ENCODE measurements around the gene INPP5A.
"Not testable (repeated sequence)": the region's sequence is repeated elsewhere in the genome, so short reads cannot be mapped to it uniquely, and the experiment has no call there.

Gene INPP5A

GRCh38 chr10:132748545-132749370, 211.2 kb downstream of the INPP5A start:
- DNase-seq (ENCODE audit: low read depth in 2 of 2, low spot score in 1 of 2) = no peak

- no peak for DNase-seq (ENCODE audit: low read depth in 2 of 2, low spot score in 1 of 2)
These were observed 211.8 kb downstream of the INPP5A start for GRCh38 chr10:132749371-132749795.

DNA sequence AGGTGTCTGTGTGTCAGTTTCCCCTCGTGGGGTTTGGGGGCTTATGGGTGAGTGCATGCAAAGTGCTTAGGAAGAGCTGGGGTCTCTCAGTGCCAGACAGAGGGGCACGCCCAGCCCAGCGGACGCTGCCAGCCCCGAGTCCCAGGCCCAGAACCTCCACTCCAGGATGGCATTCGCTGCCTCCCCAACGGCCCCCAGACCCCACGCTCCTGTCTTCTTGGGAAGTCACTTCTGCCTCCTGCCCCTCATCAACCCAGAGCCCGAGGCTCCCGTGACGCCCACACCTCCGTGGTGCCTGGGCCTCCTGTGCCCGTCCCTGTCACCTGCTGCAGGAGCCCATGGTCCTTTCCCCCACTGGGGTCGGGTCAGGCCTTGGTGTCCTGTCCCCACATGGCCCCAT, 213.3 kb downstream of the INPP5A start:
- no peak for DNase-seq (ENCODE audit: low read depth in 2 of 2, low spot score in 1 of 2)

DNA sequence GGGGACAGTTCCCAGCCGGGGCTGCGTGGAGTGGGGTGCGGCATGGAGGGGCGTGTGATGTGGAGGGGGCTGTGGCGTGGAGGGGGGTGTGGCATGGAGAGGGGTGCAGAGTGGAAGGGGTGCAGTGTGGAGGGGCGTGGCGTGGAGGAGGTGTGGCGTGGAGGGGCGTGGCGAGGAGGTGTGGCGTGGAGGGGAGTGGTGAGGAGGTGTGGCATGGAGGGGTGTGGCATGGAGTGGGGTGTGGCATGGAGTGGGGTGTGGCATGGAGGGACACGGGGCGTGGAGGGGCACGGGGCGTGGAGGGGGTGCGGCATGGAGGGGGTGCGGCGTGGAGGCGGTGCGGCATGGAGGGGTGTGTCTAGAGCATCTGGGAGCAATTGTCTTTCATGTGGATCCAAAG, 214.8 kb downstream of the INPP5A start:
- no peak for DNase-seq (ENCODE audit: low read depth in 2 of 2, low spot score in 1 of 2)

- no peak for DNase-seq (ENCODE audit: low read depth in 2 of 2, low spot score in 1 of 2)
These were observed 215.4 kb downstream of the INPP5A start for GRCh38 chr10:132752961-132753360.

- no peak for DNase-seq (ENCODE audit: low read depth in 2 of 2, low spot score in 1 of 2)
These were observed 216.0 kb downstream of the INPP5A start for GRCh38 chr10:132753596-132753995.

DNA sequence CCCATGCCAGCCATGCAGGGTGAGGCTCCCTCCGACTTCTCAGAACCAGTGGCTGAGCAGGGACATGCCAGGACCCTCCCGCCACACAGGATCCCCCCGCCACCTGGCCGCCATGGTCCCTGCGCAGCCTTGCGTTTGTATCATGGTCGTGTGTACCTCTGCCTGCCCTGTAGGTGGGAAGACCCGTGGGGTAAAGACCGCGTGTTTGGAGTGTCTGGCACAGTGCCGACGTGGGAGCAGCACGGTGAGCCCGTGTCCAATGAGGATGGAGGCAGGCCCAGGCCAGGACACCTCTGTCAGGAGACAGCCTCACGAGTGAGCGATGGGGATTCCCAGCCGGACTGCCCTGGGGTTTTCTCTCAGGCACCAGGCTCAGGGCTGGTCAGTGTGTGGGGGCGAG, 216.5 kb downstream of the INPP5A start:
- no peak for DNase-seq (ENCODE audit: low read depth in 2 of 2, low spot score in 1 of 2)

GRCh38 chr10:132755166-132755711, 217.7 kb downstream of the INPP5A start:
- DNase-seq (ENCODE audit: low read depth in 2 of 2, low spot score in 1 of 2) = no peak

GRCh38 chr10:132756591-132756990, 219.0 kb downstream of the INPP5A start:
- no peak for DNase-seq (ENCODE audit: low read depth in 2 of 2, low spot score in 1 of 2)

- DNase-seq (ENCODE audit: low read depth in 2 of 2, low spot score in 1 of 2) = no peak
These were observed 219.6 kb downstream of the INPP5A start for GRCh38 chr10:132757171-132757570.

GRCh38 chr10:132758865-132759264, 221.3 kb downstream of the INPP5A start:
- DNase-seq (ENCODE audit: low read depth in 2 of 2, low spot score in 1 of 2) = no peak

DNA sequence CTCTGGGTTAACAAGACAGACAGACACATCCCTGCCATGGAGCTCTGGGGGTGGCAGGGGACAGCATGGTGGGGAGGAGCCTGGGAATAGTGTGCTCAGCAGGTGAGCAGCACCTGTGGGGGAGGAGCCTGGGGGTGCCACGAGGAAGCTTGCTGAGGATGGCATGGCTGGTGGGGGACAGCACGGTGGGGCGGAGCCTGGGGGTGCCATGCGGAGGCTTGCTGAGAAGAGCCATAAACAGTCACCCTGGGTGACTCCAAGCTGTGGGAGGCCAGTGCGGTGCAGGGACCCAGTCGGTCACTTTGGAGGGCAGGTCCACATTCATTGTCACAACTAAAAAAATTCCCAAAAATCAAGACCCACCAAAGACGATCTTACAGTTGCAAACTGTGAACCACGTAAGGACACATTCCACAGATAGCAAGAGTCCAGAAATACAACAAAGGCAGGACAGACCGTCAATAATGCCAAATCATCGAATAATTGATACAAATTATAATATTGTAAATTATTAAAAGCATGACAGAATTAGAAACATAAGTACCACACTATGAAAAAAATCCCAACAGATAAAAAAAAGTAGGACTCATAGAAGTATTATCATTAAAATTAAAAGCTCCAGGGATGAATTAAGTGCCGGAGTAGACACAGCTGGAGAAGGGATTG, 223.9 kb downstream of the INPP5A start:
- DNase-seq (ENCODE audit: low read depth in 2 of 2, low spot score in 1 of 2) = no peak

DNA sequence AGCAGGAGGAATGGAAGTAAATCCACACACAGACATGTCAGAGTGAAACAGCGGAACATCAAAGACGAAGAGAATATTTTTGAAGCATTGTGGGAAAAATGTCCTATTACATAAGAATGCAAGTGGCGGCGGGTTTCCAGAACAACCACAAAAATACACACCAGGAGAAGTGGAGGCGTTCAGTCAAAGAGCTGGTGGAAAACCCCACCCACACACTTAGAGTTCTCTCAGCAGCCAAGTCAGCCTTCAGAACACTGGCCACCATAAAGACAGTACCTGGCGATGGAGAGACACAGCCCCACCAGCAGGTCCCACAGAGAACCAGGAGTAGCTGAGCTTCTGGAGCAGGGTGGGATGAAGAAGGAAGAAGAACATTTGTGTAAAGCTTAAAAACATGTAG, 224.7 kb downstream of the INPP5A start:
- DNase-seq (ENCODE audit: low read depth in 2 of 2, low spot score in 1 of 2) = no peak

DNA sequence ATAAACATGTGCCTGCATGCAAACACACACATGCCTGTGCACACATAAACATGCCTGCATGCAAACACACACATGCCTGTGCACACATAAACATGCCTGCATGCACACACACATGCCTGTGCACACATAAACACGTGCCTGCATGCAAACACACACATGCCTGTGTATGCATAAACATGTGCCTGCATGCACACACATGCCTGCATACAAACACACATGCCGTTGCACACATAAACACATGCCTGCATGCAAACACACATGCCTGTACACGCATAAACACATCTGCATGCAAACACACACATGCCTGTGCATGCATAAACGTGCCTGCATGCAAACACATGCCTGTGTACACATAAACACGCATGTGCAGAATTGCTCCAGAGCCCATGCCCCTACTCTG, 226.0 kb downstream of the INPP5A start:
- DNase-seq (ENCODE audit: low read depth in 2 of 2, low spot score in 1 of 2) = no peak

GRCh38 chr10:132764108-132764507, 226.5 kb downstream of the INPP5A start:
- no peak for DNase-seq (ENCODE audit: low read depth in 2 of 2, low spot score in 1 of 2)

GRCh38 chr10:132765435-132765834, 227.8 kb downstream of the INPP5A start:
- no peak for DNase-seq (ENCODE audit: low read depth in 2 of 2, low spot score in 1 of 2)

DNA sequence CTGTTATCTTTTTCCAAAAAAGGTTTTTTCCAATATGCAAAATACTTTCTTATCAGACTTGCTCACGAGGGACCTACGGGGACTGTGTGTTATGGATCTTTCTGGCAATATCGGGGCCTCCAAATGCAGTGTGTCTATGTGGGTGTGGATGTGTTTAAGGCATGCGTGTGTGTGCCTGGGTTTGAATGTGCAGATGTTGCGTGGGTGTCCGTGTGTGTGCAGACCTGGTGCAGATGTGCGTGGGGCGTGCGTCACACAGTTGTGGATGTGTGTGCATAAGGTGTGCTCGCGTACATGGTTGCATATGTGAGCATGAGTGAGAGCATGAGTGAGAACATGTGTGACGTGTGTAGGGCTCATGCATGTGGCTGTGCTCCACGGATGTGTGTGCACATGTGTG, 228.7 kb downstream of the INPP5A start:
- DNase-seq (ENCODE audit: low read depth in 2 of 2, low spot score in 1 of 2) = no peak

GRCh38 chr10:132768346-132769248, 231.0 kb downstream of the INPP5A start:
- no peak for DNase-seq (ENCODE audit: low read depth in 2 of 2, low spot score in 1 of 2)

GRCh38 chr10:132770061-132771021, 232.8 kb downstream of the INPP5A start:
- no peak for DNase-seq (ENCODE audit: low read depth in 2 of 2, low spot score in 1 of 2)

DNA sequence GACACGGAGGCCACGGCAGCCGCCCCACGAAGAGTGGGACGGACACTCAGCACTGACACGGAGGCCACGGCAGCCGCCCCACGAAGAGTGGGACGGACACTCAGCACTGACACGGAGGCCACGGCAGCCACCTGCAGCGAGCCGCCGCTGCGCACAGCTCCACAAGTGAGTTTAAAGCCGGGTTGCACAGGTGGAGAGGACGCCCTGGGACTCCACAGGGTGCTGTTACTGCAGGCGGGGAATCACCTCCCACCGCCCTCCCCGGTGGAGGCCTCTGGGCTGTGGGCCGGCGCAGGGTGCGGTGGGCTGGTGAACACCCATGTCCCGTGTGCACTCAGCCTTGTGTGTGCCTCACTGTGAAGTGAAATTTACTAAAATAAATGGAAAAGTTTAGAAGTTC, 235.2 kb downstream of the INPP5A start:
- not testable (repeated sequence) for DNase-seq (ENCODE audit: low read depth in 2 of 2, low spot score in 1 of 2)

All from stimulated activated CD8-positive, alpha-beta memory T cell treated with anti-CD3 and anti-CD28 coated beads, Interleukin-4, amount 100 ng/mL, for 4 hours (primary cell).